Measurements from ENCODE around the gene SCN5A.

DNA sequence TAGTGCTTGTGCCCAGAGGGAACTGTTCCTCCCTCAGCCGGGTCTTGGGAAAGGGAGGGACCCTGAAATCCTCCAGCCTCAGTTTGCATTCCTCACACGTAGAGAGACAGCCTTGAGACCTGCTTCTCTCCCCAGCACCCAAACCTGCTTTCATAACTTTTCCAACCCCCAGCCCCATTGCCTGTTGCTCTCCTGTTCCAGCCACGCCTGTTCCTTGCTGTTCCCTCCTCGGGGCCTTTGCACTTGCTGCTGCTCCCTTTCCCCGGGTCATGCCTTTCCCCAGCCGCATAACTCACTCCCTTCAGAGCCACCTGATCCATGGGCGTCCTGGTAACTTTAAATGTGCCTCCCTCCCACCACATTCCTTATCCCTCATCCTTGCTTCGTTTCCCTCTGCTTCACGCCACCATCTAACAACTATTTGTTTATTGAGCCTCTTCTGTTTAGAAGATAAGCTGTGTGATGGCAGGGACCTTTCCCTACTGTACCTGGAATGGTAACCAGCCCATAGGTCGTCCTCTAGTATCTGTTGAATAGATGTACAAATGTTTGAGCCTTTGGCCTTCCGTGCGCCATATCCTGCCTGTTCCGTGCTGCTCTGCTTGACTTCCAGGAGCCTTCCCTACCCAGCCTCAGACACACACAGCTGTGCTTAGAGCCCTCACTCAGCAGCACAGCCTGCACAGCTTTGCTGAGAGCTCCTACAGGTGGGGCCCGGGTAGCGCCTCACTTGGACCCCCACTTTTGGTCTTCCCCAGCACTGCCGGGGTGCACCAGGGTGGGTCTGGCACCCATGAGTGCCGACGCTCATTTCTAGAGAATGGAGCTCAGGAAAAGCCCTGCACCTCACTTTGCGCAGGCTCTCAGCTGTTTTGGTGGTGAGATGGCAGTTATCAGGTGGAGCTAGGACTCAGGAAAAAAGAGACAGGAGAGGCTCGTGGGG lies 60.2 kb downstream of the SCN5A start:
- TF ChIP-seq, protein P1, sequence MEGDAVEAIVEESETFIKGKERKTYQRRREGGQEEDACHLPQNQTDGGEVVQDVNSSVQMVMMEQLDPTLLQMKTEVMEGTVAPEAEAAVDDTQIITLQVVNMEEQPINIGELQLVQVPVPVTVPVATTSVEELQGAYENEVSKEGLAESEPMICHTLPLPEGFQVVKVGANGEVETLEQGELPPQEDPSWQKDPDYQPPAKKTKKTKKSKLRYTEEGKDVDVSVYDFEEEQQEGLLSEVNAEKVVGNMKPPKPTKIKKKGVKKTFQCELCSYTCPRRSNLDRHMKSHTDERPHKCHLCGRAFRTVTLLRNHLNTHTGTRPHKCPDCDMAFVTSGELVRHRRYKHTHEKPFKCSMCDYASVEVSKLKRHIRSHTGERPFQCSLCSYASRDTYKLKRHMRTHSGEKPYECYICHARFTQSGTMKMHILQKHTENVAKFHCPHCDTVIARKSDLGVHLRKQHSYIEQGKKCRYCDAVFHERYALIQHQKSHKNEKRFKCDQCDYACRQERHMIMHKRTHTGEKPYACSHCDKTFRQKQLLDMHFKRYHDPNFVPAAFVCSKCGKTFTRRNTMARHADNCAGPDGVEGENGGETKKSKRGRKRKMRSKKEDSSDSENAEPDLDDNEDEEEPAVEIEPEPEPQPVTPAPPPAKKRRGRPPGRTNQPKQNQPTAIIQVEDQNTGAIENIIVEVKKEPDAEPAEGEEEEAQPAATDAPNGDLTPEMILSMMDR (IDR thresholded peaks at IDR 0.05; ENCODE audit: low read depth, low read length), result no peak
- no peak for TF ChIP-seq POLR2A (IDR thresholded peaks at IDR 0.05; ENCODE audit: extremely low read depth, insufficient read length)
